WTC11 (cell line): ENCODE measurements around the gene LIN7C. TPM values are rescaled to one million over a fixed set of nuclear protein-coding genes. Genes with fewer than 3 reads are reported as not detected.

ENCODE experiments used
- ATAC-seq: fragments of 200-7000 bp; cut with Tn5 transposase; 2 replicates; pipeline ENCODE4 v1.10.0; 2021; ENCODE audit warnings: mild to moderate bottlenecking, moderate library complexity
- CTCF ChIA-PET: fragments of 300-600 bp; sonication (Branson Sonifier 250); formaldehyde crosslinking; loops from one replicate; lab custom pipeline; 2021; ENCODE audit warnings: antibody characterized with exemption; lab: Charles Lee
- POLR2A ChIA-PET: fragments of 350-600 bp; sonication (Branson Sonifier 250); formaldehyde crosslinking; loops from one replicate; lab custom pipeline; 2021; ENCODE audit warnings: antibody characterized with exemption; lab: Charles Lee
- DNase-seq: peaks from one replicate; pipeline ENCODE4 v3.0.0; 2021; ENCODE audit warnings: low spot score
- H3K27ac Mint-ChIP-seq: 2 replicates; pipeline ENCODE4 v1.8.0; 2021; ENCODE audit warnings: mixed read lengths
- H3K27me3 Mint-ChIP-seq: 2 replicates; pipeline ENCODE4 v1.8.0; 2021; ENCODE audit warnings: low read depth, mild to moderate bottlenecking, moderate library complexity, mixed read lengths
- H3K36me3 Mint-ChIP-seq: 2 replicates; pipeline ENCODE4 v1.8.0; 2021; ENCODE audit warnings: mixed read lengths
- H3K4me1 Mint-ChIP-seq: 2 replicates; pipeline ENCODE4 v1.8.0; 2022; ENCODE audit warnings: mixed read lengths
- H3K4me3 Mint-ChIP-seq: 2 replicates; pipeline ENCODE4 v1.8.0; 2021; ENCODE audit warnings: mild to moderate bottlenecking, moderate library complexity, mixed read lengths
- H3K9me3 Mint-ChIP-seq: 2 replicates; pipeline ENCODE4 v1.8.0; 2021; ENCODE audit warnings: mixed read lengths
- CBFB ChIP-seq: sonication (generic); formaldehyde crosslinking; IDR thresholded peaks from 2 replicates; pipeline ENCODE4 v1.8.1; 2022; ENCODE audit warnings: mild to moderate bottlenecking, low read depth, missing genetic modification reagents
- E2F4 ChIP-seq: sonication (generic); formaldehyde crosslinking; IDR thresholded peaks from 2 replicates; pipeline ENCODE4 v1.8.1; 2022; ENCODE audit warnings: low read depth, mild to moderate bottlenecking, moderate library complexity, missing genetic modification reagents, borderline replicate concordance
- ETV6 ChIP-seq: sonication (generic); formaldehyde crosslinking; IDR thresholded peaks from 2 replicates; pipeline ENCODE4 v1.8.1; 2022; ENCODE audit warnings: mild to moderate bottlenecking, missing genetic modification reagents
- FOXJ3 ChIP-seq: sonication (generic); formaldehyde crosslinking; IDR thresholded peaks from 2 replicates; pipeline ENCODE4 v1.9.0; 2021; ENCODE audit warnings: missing genetic modification reagents, mild to moderate bottlenecking, borderline replicate concordance
- GABPB1 ChIP-seq: sonication (generic); formaldehyde crosslinking; IDR thresholded peaks from 2 replicates; pipeline ENCODE4 v1.8.1; 2023; ENCODE audit warnings: mild to moderate bottlenecking, missing genetic modification reagents
- GRHL2 ChIP-seq: fragments of 250-450 bp; sonication (Bioruptor Pico); IDR thresholded peaks from 2 replicates; pipeline ENCODE4 v1.8.0; 2022; ENCODE audit warnings: mild to moderate bottlenecking, moderate library complexity; ENCODE audit not compliant: insufficient replicate concordance, severe bottlenecking
- GTF2I ChIP-seq: fragments of 250-450 bp; sonication (Bioruptor Pico); conservative IDR thresholded peaks from 2 replicates; pipeline ENCODE4 v1.4.0; 2021; ENCODE audit warnings: mild to moderate bottlenecking
- HMGA2 ChIP-seq: fragments of 250-450 bp; sonication (Bioruptor Pico); IDR thresholded peaks from 2 replicates; pipeline ENCODE4 v1.4.0; 2021; ENCODE audit warnings: mild to moderate bottlenecking, moderate library complexity
- HMGXB4 ChIP-seq: sonication (generic); formaldehyde crosslinking; IDR thresholded peaks from 2 replicates; pipeline ENCODE4 v1.8.1; 2023; ENCODE audit warnings: mild to moderate bottlenecking, moderate library complexity, missing genetic modification reagents
- JUN ChIP-seq: sonication (generic); formaldehyde crosslinking; IDR thresholded peaks from 2 replicates; pipeline ENCODE4 v1.8.0; 2023; ENCODE audit warnings: mild to moderate bottlenecking, missing genetic modification reagents
- MAX ChIP-seq: sonication (generic); formaldehyde crosslinking; IDR thresholded peaks from 2 replicates; pipeline ENCODE4 v1.8.0; 2022; ENCODE audit warnings: mild to moderate bottlenecking, missing genetic modification reagents
- NFATC4 ChIP-seq: fragments of 250-450 bp; sonication (Bioruptor Pico); IDR thresholded peaks from 2 replicates; pipeline ENCODE4 v1.9.0; 2021; ENCODE audit warnings: mild to moderate bottlenecking
- OVOL2 ChIP-seq: fragments of 250-450 bp; sonication (Bioruptor Pico); IDR thresholded peaks from 2 replicates; pipeline ENCODE4 v1.9.0; 2021; ENCODE audit warnings: mild to moderate bottlenecking, borderline replicate concordance
- STAT6 ChIP-seq: sonication (generic); formaldehyde crosslinking; conservative IDR thresholded peaks from 2 replicates; pipeline ENCODE4 v1.8.1; 2023; ENCODE audit warnings: mild to moderate bottlenecking, low read depth, missing genetic modification reagents, moderate library complexity
- TEAD4 ChIP-seq: sonication (generic); formaldehyde crosslinking; IDR thresholded peaks from 2 replicates; pipeline ENCODE4 v1.8.0; 2022; ENCODE audit warnings: mild to moderate bottlenecking, missing genetic modification reagents
- USF2 ChIP-seq: sonication (generic); formaldehyde crosslinking; IDR thresholded peaks from 2 replicates; pipeline ENCODE4 v1.8.1; 2023; ENCODE audit warnings: mild to moderate bottlenecking, missing genetic modification reagents, moderate library complexity
- ZNF396 ChIP-seq: fragments of 250-450 bp; sonication (Bioruptor Pico); IDR thresholded peaks from 2 replicates; pipeline ENCODE4 v1.8.0; 2021; ENCODE audit warnings: mild to moderate bottlenecking, moderate library complexity, borderline replicate concordance
- total RNA-seq: library from RNA; stranded (reverse); gene quantifications from 3 replicates; pipeline ENCODE4 v1.2.3, GENCODE V29; 2021

The LIN7C gene
- total RNA-seq, 1 experiment from 2014 or later = 39.4 TPM

- TF ChIP-seq OVOL2 (CRISPR knock-in tag) (no peak), CBFB (CRISPR knock-in tag) (no peak), ZNF396 (no peak), E2F4 (CRISPR knock-in tag) (no peak)
Measured at GRCh38 chr11:27462543-27462942, 44.0 kb downstream of the LIN7C start (continued).

- Mint-ChIP-seq H3K36me3 (peaks cover 6% of the 10 kb centered on the region), H3K27me3 (no peaks in the 10 kb centered on the region), H3K9me3 (0 out of 2 replicates have a peak, but pooled peaks cover 3% of the 10 kb centered on the region), H3K27ac (peak overlapping the region; percentile 83), H3K4me1 (peaks cover 86% of the 10 kb centered on the region), H3K4me3 (no peak overlapping the region; the same call in 1 of the 2 replicates)
- no peak for ATAC-seq
- no peak for DNase-seq
- CTCF ChIA-PET = interaction anchor here (1.6 kb wide), 1 partner anchor 12 kb away, joined by 3 read pairs; no protein-coding TSS in a partner anchor
- TF ChIP-seq GABPB1 (peak; percentile 78; the same call in 1 of the 2 replicates), STAT6 (no peak)
- TF ChIP-seq, all 79 proteins: peak for 1
- POLR2A ChIA-PET = no interaction called here
Measured at GRCh38 chr11:27460158-27460978, 46.2 kb downstream of the LIN7C start.

- ATAC-seq (no peak), DNase-seq (no peak)
- Mint-ChIP-seq H3K27me3 (no peaks in the 10 kb centered on the region), H3K9me3 (peaks cover 12% of the 10 kb centered on the region), H3K4me3 (no peak overlapping the region), H3K27ac (peak overlapping the region; percentile 17; the same call in 1 of the 2 replicates), H3K36me3 (peaks cover 16% of the 10 kb centered on the region), H3K4me1 (peaks cover 79% of the 10 kb centered on the region)
- ChIA-PET CTCF (no interaction called here), POLR2A (no interaction called here)
- TF ChIP-seq TEAD4 (CRISPR knock-in tag) = no peak
- no peak for TF ChIP-seq ETV6 (CRISPR knock-in tag)
- no peak for TF ChIP-seq FOXJ3
- TF ChIP-seq USF2 (CRISPR knock-in tag) = no peak
- TF ChIP-seq GRHL2 (CRISPR knock-in tag) = no peak
- no peak for TF ChIP-seq JUN (CRISPR knock-in tag)
- TF ChIP-seq HMGA2 = no peak
- TF ChIP-seq NFATC4 (CRISPR knock-in tag) = no peak
- no peak for TF ChIP-seq HMGXB4 (CRISPR knock-in tag)
- TF ChIP-seq MAX (CRISPR knock-in tag) = no peak
- TF ChIP-seq GTF2I (CRISPR knock-in tag) = no peak
Measured at GRCh38 chr11:27459191-27459590, 47.4 kb downstream of the LIN7C start.
